Breast epithelium (tissue), 3 donors: ENCODE measurements around the gene WDR44.

Source experiments
- POLR2A ChIP-seq: fragments of 450-650 bp; IDR thresholded peaks from one replicate; pipeline ENCODE4 v1.6.1; 2016; ENCODE audit warnings: antibody characterized with exemption, mild to moderate bottlenecking, moderate library complexity
- TF ChIP-seq, protein P1 (sequence below), 3 donors: fragments of 450-650 bp; IDR thresholded peaks; one replicate each; pipeline ENCODE4 v1.5.1; 2016 to 2017; ENCODE audit warnings: antibody characterized with exemption in 3 of 3, mild to moderate bottlenecking in 3 of 3, moderate library complexity in 3 of 3

DNA sequence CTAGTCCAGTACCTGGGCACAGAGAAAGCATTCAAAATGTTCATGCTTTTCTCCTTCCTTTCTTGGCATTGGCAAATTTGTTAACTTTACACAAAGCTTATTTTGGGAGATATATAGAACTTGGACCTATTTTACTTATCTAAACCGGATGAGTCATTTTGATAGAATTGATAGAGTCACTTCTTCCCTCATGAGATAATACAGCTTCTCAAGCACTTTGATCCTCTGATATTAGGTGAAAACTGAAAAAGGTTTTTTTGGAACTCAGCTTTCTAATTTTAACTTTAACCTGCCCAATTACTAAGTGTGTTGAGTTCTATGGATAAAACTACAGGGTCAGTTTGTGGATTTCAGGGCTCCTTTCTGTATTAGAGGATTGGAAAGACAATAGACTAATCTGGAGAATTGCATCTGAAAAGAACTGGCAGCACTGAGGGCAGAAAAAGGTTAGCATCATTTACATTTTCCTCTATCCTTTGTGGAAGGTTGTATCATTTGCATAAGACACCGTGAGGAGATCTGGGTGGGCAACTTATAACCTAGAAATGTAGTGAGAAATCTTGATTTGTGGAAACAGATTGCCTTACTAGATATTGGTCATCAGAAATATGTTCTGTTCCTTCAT is 2.4 kb downstream of the WDR44 start:
- TF ChIP-seq, protein P1, sequence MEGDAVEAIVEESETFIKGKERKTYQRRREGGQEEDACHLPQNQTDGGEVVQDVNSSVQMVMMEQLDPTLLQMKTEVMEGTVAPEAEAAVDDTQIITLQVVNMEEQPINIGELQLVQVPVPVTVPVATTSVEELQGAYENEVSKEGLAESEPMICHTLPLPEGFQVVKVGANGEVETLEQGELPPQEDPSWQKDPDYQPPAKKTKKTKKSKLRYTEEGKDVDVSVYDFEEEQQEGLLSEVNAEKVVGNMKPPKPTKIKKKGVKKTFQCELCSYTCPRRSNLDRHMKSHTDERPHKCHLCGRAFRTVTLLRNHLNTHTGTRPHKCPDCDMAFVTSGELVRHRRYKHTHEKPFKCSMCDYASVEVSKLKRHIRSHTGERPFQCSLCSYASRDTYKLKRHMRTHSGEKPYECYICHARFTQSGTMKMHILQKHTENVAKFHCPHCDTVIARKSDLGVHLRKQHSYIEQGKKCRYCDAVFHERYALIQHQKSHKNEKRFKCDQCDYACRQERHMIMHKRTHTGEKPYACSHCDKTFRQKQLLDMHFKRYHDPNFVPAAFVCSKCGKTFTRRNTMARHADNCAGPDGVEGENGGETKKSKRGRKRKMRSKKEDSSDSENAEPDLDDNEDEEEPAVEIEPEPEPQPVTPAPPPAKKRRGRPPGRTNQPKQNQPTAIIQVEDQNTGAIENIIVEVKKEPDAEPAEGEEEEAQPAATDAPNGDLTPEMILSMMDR (IDR thresholded peaks at IDR 0.05) = no peak
- no peak for TF ChIP-seq POLR2A
